Central memory CD8-positive, alpha-beta T cell (primary cell): Measurements from ENCODE around the gene SEPTIN14.
"Not testable (repeated sequence)": the region's sequence is repeated elsewhere in the genome, so short reads cannot be mapped to it uniquely, and the experiment has no call there.

Experiments
- ATAC-seq: fragments of 150-1000 bp; cut with Tn5 transposase; replicated peaks from 2 replicates; pipeline ENCODE4 v1.10.0; 2022; ENCODE audit warnings: mild to moderate bottlenecking, moderate FRiP score, moderate number of reproducible peaks; ENCODE audit not compliant: poor library complexity, severe bottlenecking; ENCODE audit errors: extremely low read depth
- DNase-seq, 2 donors: peaks; one replicate each; pipeline ENCODE4 v3.0.0; 2021; ENCODE audit warnings: low spot score in 2 of 2
- H3K27ac Mint-ChIP-seq: one replicate; pipeline ENCODE4 v1.8.0; 2022; ENCODE audit warnings: low read depth, mild to moderate bottlenecking, moderate library complexity, mixed read lengths
- H3K27me3 Mint-ChIP-seq: one replicate; pipeline ENCODE4 v1.8.0; 2022; ENCODE audit warnings: mixed read lengths
- H3K36me3 Mint-ChIP-seq: one replicate; pipeline ENCODE4 v1.8.0; 2022; ENCODE audit warnings: mild to moderate bottlenecking, moderate library complexity, mixed read lengths; ENCODE audit not compliant: insufficient read depth
- H3K4me1 Mint-ChIP-seq: one replicate; pipeline ENCODE4 v1.8.0; 2022; ENCODE audit warnings: mixed read lengths
- H3K4me3 Mint-ChIP-seq: one replicate; pipeline ENCODE4 v1.8.0; 2022; ENCODE audit warnings: mild to moderate bottlenecking, moderate library complexity, mixed read lengths
- H3K9me3 Mint-ChIP-seq: one replicate; pipeline ENCODE4 v1.8.0; 2022; ENCODE audit warnings: mixed read lengths

The SEPTIN14 gene

DNA sequence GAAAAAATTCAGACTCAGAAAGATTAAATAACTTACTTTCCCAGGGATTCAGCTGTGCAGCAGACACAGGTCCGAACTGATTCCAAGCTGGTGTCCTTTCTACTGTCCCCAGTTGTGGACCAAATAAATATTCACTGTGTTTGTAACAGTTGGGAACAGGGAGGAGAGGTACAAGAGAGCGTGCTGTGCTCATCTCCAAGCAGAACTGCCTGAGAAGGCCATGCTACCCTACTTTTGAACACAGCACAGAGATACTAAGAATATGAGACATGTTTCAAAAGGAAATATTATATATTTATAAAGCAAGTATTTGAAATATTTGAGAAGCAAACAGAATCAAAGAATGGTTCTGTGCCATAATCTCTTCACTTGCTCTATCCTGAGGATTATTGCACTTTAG, at the start of gene SEPTIN14:
Gene SEPTIN14 (minus strand): TSS at position 101 of the 400 bp plus-strand sequence. CDS start 756 bp downstream, outside the sequence.
- not testable (repeated sequence) for H3K36me3 Mint-ChIP-seq, H3K4me3 Mint-ChIP-seq, H3K27ac Mint-ChIP-seq, H3K4me1 Mint-ChIP-seq, ATAC-seq, H3K9me3 Mint-ChIP-seq, DNase-seq
- H3K27me3 Mint-ChIP-seq = peaks cover 15% of the 10 kb centered on the region

DNA sequence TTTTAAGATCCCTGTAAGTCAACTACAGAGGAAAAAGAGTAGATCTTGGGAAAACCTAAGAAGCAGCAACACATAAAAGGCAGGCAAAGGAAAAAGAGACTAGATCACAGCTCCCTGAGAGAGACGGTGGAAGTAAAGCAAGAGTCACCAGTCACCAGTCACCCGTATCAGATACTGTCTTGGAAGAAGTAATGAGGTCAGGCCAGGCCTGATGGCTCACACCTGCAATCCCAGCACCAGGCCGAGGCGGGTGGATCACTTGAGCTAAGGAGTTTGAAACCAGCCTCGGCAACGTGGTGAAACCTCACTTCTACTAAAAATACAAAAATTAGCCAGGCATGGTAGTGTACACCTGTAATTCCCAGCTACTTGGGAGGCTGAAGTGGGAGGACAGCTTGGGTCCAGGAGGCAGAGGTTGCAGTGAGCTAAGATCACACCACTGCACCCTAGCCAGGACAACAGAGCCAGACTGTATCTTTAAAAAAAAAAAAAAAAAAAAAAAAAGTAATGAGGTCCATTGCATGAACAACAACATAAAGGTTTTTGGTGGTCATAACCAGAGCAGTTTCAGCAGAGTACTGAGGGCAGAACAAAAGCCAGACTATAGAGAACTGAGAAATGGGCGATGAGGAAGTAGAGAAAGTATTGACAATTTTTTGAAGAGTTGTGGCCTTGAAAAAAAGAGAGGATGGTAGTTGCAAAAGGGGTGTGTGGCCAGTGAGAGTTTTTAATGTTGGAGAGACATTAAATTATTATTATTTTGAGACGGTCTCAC, 41.6 kb upstream of the SEPTIN14 start:
- H3K4me1 Mint-ChIP-seq = no peaks in the 10 kb centered on the region

DNA sequence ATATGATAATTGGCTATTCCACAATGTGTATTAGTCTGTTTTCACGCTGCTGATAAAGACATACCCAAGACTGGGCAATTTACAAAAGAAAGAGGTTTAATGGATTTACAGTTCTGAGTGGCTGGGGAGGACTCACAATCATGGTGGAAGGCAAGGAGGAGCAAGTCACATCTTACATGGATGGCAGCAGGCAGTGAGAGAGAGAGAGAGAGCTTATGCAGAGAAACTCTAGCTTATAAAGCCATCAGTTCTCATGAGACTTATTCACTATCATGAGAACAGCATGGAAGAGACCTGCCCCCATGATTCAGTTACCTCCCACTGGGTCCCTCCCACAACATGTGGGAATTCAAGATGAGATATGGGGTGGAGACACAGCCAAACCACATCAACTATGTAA, 38.5 kb upstream of the SEPTIN14 start:
- not testable (repeated sequence) for ATAC-seq, H3K36me3 Mint-ChIP-seq

More for the DNA sequence above, 41.6 kb upstream of the SEPTIN14 start:
- no peak overlapping the region for H3K4me3 Mint-ChIP-seq
- H3K27ac Mint-ChIP-seq = no peak overlapping the region
- no peak for DNase-seq
- H3K27me3 Mint-ChIP-seq = no peaks in the 10 kb centered on the region
- ATAC-seq = no peak
- no peaks in the 10 kb centered on the region for H3K9me3 Mint-ChIP-seq
- no peaks in the 10 kb centered on the region for H3K36me3 Mint-ChIP-seq

DNA sequence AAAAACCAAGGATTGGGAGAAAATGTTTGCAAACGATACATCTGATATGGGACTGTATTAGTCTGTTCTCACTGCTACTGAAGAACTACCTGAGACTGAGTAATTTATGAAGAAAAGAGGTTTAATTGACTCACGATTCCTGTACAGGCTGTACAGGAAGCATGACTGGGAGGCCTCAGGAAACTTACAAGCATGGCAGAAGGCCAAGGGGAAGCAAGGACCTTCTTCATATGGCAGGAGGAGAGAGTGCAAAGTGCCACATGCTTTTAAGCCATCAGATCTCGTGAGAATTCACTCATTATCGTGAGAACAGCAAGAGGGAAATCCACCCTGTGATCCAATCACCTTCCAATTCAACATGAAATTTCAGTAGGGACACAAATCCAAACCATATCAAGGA, 35.7 kb upstream of the SEPTIN14 start:
- Mint-ChIP-seq H3K9me3 (no peaks in the 10 kb centered on the region), H3K27me3 (no peaks in the 10 kb centered on the region), H3K4me3 (no peak overlapping the region), H3K4me1 (no peaks in the 10 kb centered on the region), H3K27ac (no peak overlapping the region), H3K36me3 (no peaks in the 10 kb centered on the region)
- DNase-seq = no peak
- ATAC-seq = no peak

More for the DNA sequence above, 38.5 kb upstream of the SEPTIN14 start:
- not testable (repeated sequence) for H3K4me1 Mint-ChIP-seq, H3K27ac Mint-ChIP-seq, H3K27me3 Mint-ChIP-seq, H3K9me3 Mint-ChIP-seq, H3K4me3 Mint-ChIP-seq, DNase-seq

DNA sequence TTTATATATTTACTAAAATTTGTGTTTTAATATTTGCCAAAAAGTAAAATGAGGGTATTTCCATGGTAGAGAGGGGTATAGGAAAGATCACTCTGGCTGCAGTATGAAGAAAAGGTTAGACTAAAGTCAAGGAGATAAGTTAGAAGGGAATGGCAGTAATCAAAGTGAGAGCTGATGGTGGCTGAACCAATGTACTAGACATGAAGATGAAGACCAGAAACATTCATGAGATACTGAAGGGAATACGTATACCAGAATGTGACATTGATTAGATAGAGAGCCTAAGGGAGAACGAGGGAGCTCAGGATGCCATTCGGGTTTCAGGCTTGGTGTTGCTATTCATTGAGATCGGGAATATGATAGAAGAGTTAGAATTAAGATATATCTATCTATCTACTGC, 32.5 kb upstream of the SEPTIN14 start:
- DNase-seq (no peak), ATAC-seq (no peak)
- no peaks in the 10 kb centered on the region for H3K27me3 Mint-ChIP-seq
- H3K36me3 Mint-ChIP-seq = no peaks in the 10 kb centered on the region
- no peaks in the 10 kb centered on the region for H3K4me1 Mint-ChIP-seq
- H3K4me3 Mint-ChIP-seq = no peak overlapping the region
- H3K9me3 Mint-ChIP-seq = no peaks in the 10 kb centered on the region
- H3K27ac Mint-ChIP-seq = no peak overlapping the region

DNA sequence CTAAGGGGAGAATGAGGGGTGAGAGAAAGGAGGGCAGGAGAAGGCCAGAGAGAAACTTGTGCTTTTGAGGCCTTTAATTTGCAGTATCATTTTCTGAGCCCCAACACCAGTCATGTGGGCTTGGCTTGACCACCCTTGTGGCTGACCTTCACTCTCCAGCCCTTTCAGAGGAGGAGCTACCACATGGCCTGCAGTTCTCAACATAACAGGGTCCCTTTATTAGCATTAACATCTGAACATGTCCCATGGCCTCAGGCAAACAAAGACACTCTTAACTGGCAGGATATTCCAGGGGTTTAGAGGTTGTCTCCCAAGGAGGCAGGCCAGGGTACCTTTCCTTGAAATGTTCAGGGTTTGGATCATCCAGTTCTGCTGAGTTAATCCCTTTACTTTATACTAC, 31.4 kb upstream of the SEPTIN14 start:
- Mint-ChIP-seq H3K4me3 (no peak overlapping the region), H3K27me3 (no peaks in the 10 kb centered on the region), H3K9me3 (no peaks in the 10 kb centered on the region), H3K4me1 (no peaks in the 10 kb centered on the region), H3K36me3 (no peaks in the 10 kb centered on the region), H3K27ac (no peak overlapping the region)
- DNase-seq = no peak
- no peak for ATAC-seq

DNA sequence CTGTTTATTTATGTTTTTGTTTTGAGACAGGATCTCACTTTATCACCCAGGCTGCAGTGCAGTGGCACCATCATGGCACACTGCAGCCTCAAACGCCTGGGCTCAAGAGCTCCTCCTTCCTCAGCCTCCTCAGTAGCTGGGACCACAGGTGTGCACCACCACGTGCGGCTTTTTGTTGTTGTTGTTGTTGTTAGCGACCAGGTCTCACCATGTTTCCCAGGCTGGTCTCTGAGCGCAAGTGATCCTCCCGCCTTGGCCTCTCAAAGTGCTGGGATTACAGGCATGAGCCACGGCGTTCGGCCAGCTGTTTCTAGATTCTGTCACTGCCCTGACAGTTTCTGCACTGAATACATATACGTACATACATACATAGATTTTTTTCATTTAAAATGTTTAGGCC, 25.8 kb upstream of the SEPTIN14 start:
- H3K9me3 Mint-ChIP-seq, ATAC-seq, DNase-seq, H3K4me1 Mint-ChIP-seq, H3K27me3 Mint-ChIP-seq: not testable (repeated sequence)
- peak overlapping the region; percentile 96 for H3K27ac Mint-ChIP-seq
- H3K4me3 Mint-ChIP-seq = peak overlapping the region; percentile 91
- H3K36me3 Mint-ChIP-seq = peaks cover 17% of the 10 kb centered on the region

DNA sequence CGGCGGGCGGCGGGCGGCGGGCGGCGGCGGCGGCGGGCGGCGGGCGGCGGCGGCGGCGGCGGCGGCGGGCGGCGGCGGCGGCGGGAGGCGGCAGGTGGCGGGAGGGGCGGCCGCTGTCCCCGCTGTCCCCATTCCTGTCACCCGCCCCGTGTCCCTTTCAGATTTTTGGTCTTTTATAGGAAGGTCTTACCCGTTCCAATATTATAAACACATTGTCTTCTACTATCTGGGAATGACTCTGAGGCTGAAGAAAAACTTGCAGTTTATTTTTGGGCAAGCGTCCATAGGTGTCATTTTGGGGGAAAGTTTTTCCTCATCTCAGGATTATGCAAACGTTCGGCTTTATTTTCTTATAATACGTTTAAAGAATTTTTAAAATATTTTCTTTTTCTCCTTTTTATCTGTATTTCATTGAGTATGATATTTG, 25.3 kb upstream of the SEPTIN14 start:
- Mint-ChIP-seq H3K27ac (peak overlapping the region; percentile 96), H3K9me3 (no peaks in the 10 kb centered on the region), H3K4me3 (peak overlapping the region; percentile 91), H3K36me3 (peaks cover 17% of the 10 kb centered on the region), H3K4me1 (peaks cover 6% of the 10 kb centered on the region), H3K27me3 (no peaks in the 10 kb centered on the region)
- ATAC-seq (no peak), DNase-seq (no peak)

DNA sequence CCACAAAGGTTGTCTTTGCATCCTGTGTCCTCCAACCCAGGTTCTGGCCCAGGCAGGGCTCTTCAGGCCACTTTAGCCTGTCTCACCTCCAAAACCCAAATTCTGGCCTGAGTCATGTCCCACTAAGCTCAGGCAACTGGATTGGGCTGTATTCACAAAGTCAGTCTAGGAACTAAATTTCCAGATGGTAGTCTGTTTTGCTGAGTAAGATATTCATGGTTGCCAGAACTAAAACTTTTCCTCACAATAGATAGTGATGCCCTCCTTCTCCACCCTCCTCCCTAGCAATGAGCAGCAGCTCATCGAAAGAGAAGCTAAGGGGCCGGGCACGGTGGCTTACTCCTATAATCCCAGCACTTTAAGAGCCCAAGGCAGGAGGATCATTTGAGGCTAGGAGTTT, 21.8 kb upstream of the SEPTIN14 start:
- no peaks in the 10 kb centered on the region for H3K9me3 Mint-ChIP-seq
- H3K27me3 Mint-ChIP-seq = no peaks in the 10 kb centered on the region
- no peak overlapping the region for H3K4me3 Mint-ChIP-seq
- peaks cover 6% of the 10 kb centered on the region for H3K4me1 Mint-ChIP-seq
- DNase-seq = no peak
- H3K36me3 Mint-ChIP-seq = peaks cover 17% of the 10 kb centered on the region
- H3K27ac Mint-ChIP-seq = no peak overlapping the region
- ATAC-seq = no peak

DNA sequence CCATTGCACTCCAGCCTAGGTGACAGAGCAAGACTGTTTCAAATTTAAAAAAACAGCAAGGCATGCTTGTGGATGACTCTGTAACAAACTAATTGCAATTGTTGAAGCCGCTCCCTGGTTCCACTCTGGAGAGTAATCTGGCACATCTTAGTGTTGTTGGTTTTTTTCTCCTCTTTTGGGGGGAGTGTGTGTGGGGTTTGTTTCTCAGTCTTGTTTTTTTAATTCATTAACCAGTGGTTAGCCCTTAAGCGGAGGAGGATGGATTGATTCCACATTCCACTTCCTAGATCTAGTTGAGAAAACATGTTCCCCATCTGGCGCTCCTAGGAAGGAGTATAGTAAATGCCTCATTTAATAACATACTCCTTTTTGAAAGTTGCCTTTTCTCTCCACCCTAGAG, 16.1 kb upstream of the SEPTIN14 start:
- H3K27me3 Mint-ChIP-seq = no peaks in the 10 kb centered on the region
- no peaks in the 10 kb centered on the region for H3K4me1 Mint-ChIP-seq
- H3K4me3 Mint-ChIP-seq = no peak overlapping the region
- H3K36me3 Mint-ChIP-seq = no peaks in the 10 kb centered on the region
- no peak for DNase-seq
- ATAC-seq = no peak
- no peak overlapping the region for H3K27ac Mint-ChIP-seq
- H3K9me3 Mint-ChIP-seq = no peaks in the 10 kb centered on the region

DNA sequence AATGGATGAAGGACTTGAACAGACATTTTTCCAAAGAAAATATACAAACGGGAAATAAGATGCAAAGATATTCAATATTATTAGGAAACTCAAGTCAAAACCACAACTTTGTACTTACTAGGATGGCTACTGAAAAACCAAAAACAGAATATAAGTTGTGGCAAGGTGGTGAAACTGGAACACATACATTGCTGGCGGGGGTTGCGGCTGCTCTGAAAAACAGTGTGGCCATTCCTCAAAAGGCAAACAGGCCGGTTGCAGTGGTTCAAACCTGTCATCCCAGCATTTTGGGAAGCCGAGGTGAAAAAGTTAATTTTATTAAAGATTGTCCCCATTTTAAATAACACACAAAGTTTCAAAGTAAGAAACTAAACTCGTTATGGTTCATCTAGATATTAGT, 14.8 kb upstream of the SEPTIN14 start:
- H3K27me3 Mint-ChIP-seq = no peaks in the 10 kb centered on the region
- H3K27ac Mint-ChIP-seq = no peak overlapping the region
- DNase-seq = no peak

DNA sequence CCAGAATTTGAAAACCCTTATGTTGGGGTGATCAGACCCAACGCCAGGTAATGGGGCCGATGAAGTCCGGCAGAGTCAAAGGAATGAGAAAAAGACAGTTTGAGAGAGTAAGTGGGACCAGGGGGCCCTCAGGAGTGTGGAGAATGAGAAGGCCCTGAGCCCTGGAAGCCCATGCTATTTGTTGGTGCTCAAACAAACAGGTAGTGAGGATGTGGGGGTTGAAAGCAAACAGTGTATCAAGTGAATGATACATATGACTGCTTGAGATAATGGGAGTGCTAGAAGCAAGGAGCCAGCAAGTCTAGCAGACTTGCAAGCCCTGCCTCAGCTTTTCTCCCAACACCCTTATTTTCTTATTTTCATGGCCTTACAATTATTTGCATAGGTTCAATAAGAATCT, 11.2 kb upstream of the SEPTIN14 start:
- Mint-ChIP-seq H3K9me3 (no peaks in the 10 kb centered on the region), H3K36me3 (no peaks in the 10 kb centered on the region), H3K27ac (no peak overlapping the region), H3K27me3 (peaks cover 20% of the 10 kb centered on the region), H3K4me1 (no peaks in the 10 kb centered on the region), H3K4me3 (no peak overlapping the region)
- ATAC-seq (no peak), DNase-seq (no peak)

More for the DNA sequence above, 14.8 kb upstream of the SEPTIN14 start:
- no peaks in the 10 kb centered on the region for H3K4me1 Mint-ChIP-seq
- no peaks in the 10 kb centered on the region for H3K36me3 Mint-ChIP-seq
- H3K9me3 Mint-ChIP-seq = no peaks in the 10 kb centered on the region
- ATAC-seq = no peak
- no peak overlapping the region for H3K4me3 Mint-ChIP-seq

DNA sequence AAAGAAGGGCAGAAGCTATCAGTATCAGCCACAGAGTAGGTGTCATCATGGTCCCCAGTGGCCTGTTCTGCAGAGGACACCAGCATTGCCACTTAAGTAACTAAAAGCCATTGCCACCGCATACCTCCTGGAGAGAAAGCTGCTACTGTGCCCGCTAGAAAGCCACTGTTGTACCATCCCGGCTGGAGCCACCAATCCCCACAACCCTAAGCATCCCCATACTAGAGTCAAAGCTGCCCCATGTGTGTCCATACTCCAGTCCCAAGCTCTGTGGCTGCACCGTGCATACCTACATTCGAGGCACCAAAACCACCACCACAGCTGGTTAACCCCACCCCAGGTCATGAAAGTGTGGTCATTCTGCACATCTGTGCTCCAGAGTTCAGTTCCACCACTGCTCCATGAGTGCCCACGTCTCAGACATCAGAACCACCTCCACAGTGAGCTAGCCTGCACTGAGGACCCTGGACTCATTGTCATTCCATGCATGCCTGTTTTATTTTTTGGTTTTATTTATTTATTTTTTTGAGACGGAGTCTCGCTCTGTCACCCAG, 9.5 kb upstream of the SEPTIN14 start:
- Mint-ChIP-seq H3K4me1 (no peaks in the 10 kb centered on the region), H3K36me3 (peaks cover 2% of the 10 kb centered on the region), H3K27me3 (peaks cover 32% of the 10 kb centered on the region), H3K4me3 (no peak overlapping the region), H3K27ac (no peak overlapping the region), H3K9me3 (no peaks in the 10 kb centered on the region)
- ATAC-seq = no peak
- DNase-seq = no peak
